Inflammatory macrophage (primary cell): ENCODE measurements around the gene STAB1.

Source experiments
- DNase-seq, 2 donors: peaks; one replicate each; pipeline ENCODE4 v3.0.0-alpha.2; 2020 to 2022

The STAB1 gene

GRCh38 chr3:52484680-52485461 is 10.3 kb upstream of the STAB1 start:
- no peak for DNase-seq

GRCh38 chr3:52487050-52487787 is 7.9 kb upstream of the STAB1 start:
- no peak for DNase-seq

- DNase-seq: no peak
These were observed 7.1 kb upstream of the STAB1 start for GRCh38 chr3:52487788-52488691.

- DNase-seq: no peak
These were observed 6.4 kb upstream of the STAB1 start for GRCh38 chr3:52488746-52489145.

GRCh38 chr3:52489453-52489852 is 5.7 kb upstream of the STAB1 start:
- DNase-seq: no peak

GRCh38 chr3:52490035-52490938 is 4.9 kb upstream of the STAB1 start:
- no peak for DNase-seq

GRCh38 chr3:52490939-52491526 is 4.1 kb upstream of the STAB1 start:
- DNase-seq: peak; percentile 65 to 76

- DNase-seq: no peak
These were observed 3.1 kb upstream of the STAB1 start for GRCh38 chr3:52492059-52492458.

GRCh38 chr3:52493232-52494017 is 1.7 kb upstream of the STAB1 start:
- DNase-seq: no peak

- DNase-seq: no peak
These were observed 693 bp upstream of the STAB1 start for GRCh38 chr3:52494445-52494844.

- DNase-seq: peak; percentile 47 to 60
These were observed 852 bp downstream of the STAB1 start for GRCh38 chr3:52495777-52496602.

GRCh38 chr3:52498137-52499054 is 3.3 kb downstream of the STAB1 start:
- peak; percentile 96 for DNase-seq

- no peak for DNase-seq
These were observed 5.9 kb downstream of the STAB1 start for GRCh38 chr3:52501046-52501445.

- DNase-seq: no peak
These were observed 6.9 kb downstream of the STAB1 start for GRCh38 chr3:52502001-52502400.

GRCh38 chr3:52502808-52503350 is 7.7 kb downstream of the STAB1 start:
- DNase-seq: no peak

- DNase-seq: no peak
These were observed 8.8 kb downstream of the STAB1 start for GRCh38 chr3:52503788-52504424.

GRCh38 chr3:52504977-52505376 is 9.8 kb downstream of the STAB1 start:
- DNase-seq: no peak
